ENCODE data around the gene ETHE1.

Gene ETHE1

GRCh38 chr19:43501661-43502418, 25.2 kb downstream of the ETHE1 start:
- H3K4me3 ChIP-seq (ENCODE audit: low read length): no peak overlapping the region
- no peak for TF ChIP-seq CTCF (conservative IDR thresholded peaks at IDR 0.05; ENCODE audit: low read depth, low read length)
- DNase-seq (ENCODE audit: low read depth): no peak

- DNase-seq (ENCODE audit: low read depth): no peak
- TF ChIP-seq CTCF (conservative IDR thresholded peaks at IDR 0.05; ENCODE audit: low read depth, low read length): no peak
- H3K4me3 ChIP-seq (ENCODE audit: low read length): no peak overlapping the region
Observed at GRCh38 chr19:43499042-43499441, 28.0 kb downstream of the ETHE1 start.

GRCh38 chr19:43498233-43498842, 28.7 kb downstream of the ETHE1 start:
- no peak for TF ChIP-seq CTCF (conservative IDR thresholded peaks at IDR 0.05; ENCODE audit: low read depth, low read length)
- H3K4me3 ChIP-seq (ENCODE audit: low read length): no peak overlapping the region
- no peak for DNase-seq (ENCODE audit: low read depth)

DNA sequence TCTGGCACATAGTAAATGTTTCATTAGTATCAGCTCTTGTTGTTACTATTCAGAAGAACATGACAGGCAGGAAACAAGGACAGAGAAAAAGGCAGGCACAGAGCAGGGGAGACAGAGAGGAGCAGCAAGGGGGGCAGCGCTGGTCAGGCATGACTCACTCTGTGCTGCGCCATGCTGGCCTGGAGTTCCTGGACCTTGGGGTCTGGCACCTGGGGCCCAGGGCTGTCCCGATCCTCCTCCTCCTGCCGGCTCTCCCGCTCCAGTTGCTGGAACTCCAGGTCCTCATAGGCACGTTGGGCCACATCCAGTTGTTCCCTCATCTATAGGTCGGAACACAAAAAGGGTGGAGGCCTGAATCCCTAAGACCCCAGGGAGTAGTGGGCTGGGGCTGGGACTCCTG, 30.0 kb downstream of the ETHE1 start:
- TF ChIP-seq CTCF (conservative IDR thresholded peaks at IDR 0.05; ENCODE audit: low read depth, low read length): no peak
- no peak overlapping the region for H3K4me3 ChIP-seq (ENCODE audit: low read length)
- DNase-seq (ENCODE audit: low read depth): no peak

GRCh38 chr19:43495082-43495481, 31.9 kb downstream of the ETHE1 start:
- H3K4me3 ChIP-seq (ENCODE audit: low read length): no peak overlapping the region

DNA sequence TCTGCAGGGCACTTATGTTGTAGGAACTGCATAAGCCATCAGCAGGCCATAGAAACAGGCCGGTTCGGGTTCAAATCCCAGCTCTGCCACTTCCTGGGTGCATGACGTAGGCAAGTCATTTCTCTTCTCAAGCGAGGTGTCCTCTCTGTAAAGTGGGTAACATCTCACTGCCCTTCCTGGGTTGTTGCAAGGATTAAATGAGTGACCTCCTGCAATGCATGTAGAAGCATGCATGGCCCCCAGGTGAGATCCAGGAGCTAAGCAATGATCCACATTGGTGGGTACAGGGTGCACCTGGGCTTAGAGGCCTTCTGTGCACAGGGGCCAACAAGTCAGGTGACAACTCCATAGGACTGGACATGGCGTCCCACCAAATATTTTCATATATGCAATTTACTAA, 36.2 kb downstream of the ETHE1 start:
- H3K4me3 ChIP-seq (ENCODE audit: low read length): no peak overlapping the region
- TF ChIP-seq CTCF (conservative IDR thresholded peaks at IDR 0.05; ENCODE audit: low read depth, low read length): no peak
- DNase-seq (ENCODE audit: low read depth): no peak

More at GRCh38 chr19:43495082-43495481, 31.9 kb downstream of the ETHE1 start:
- TF ChIP-seq CTCF (conservative IDR thresholded peaks at IDR 0.05; ENCODE audit: low read depth, low read length): no peak
- no peak for DNase-seq (ENCODE audit: low read depth)

All from retinal pigment epithelial cell (primary cell).